ENCODE results near the gene RGS19. TPM values are rescaled to one million over a fixed set of nuclear protein-coding genes. Genes with fewer than 3 reads are reported as not detected.

RGS19 gene
- total RNA-seq, 1 experiment from 2014 or later, result 12.8 TPM

GRCh38 chr20:64100566-64100888, 21.2 kb upstream of the RGS19 start:
- Mint-ChIP-seq H3K4me3 (no peak overlapping the region), H3K4me1 (peaks cover 9 to 11% of the 10 kb centered on the region in 2 experiments; a peak in 3 of 4 replicates), H3K27me3 (ENCODE audit: low read depth) (peaks cover 46% of the 10 kb centered on the region), H3K36me3 (ENCODE audit: insufficient read depth in 1 of 3, low read depth in 3 of 3) (peaks cover 2 to 5% (median 2%) of the 10 kb centered on the region in 3 experiments; a peak in 5 of 7 replicates), H3K9me3 (peaks cover 5% of the 10 kb centered on the region in 2 experiments), H3K27ac (no peak overlapping the region; a peak in 1 of 7 replicates)
- Histone ChIP-seq H3K9me3 (ENCODE audit: control insufficient read depth, low read depth, low read length) (no peaks in the 10 kb centered on the region), H4K8ac (replicated peaks; ENCODE audit: insufficient read length, low read depth, low read length) (no peak overlapping the region), H3K4ac (ENCODE audit: low read depth, low read length) (no peak overlapping the region), H3K27me3 (ENCODE audit: insufficient read depth, low read length) (peaks cover 3% of the 10 kb centered on the region; the same call in 1 of the 2 replicates), H3K27ac (ENCODE audit: insufficient read length, low read depth, low read length) (no peak overlapping the region), H2BK120ac (ENCODE audit: low read depth, low read length, poor library complexity, severe bottlenecking) (no peak overlapping the region), H3K4me2 (ENCODE audit: insufficient read depth, insufficient read length, low read length) (no peak overlapping the region), H4K5ac (ENCODE audit: insufficient read length, low read depth, low read length) (no peak overlapping the region), H4K91ac (ENCODE audit: insufficient read length, low read depth, low read length) (no peak overlapping the region), H2BK20ac (ENCODE audit: low read depth, low read length, poor library complexity, severe bottlenecking) (no peak overlapping the region), H2BK15ac (ENCODE audit: low read depth, low read length) (no peak overlapping the region), H2BK5ac (ENCODE audit: insufficient read length, low read length) (no peak overlapping the region), H3K18ac (ENCODE audit: insufficient read length, low read depth, low read length) (no peak overlapping the region), H3K79me1 (ENCODE audit: insufficient read depth, low read depth, low read length, poor library complexity, severe bottlenecking) (no peaks in the 10 kb centered on the region), H3K9ac (ENCODE audit: extremely low read depth, insufficient read length, low read length) (no peak overlapping the region), H3T11ph (ENCODE audit: low read length) (no peak overlapping the region), H3K14ac (ENCODE audit: insufficient read depth, low read length) (no peak overlapping the region), H3K56ac (ENCODE audit: insufficient read length, low read depth, low read length) (no peak overlapping the region), H3K23me2 (ENCODE audit: insufficient read length, low read depth, low read length, poor library complexity, severe bottlenecking) (no peaks in the 10 kb centered on the region), H4K20me1 (ENCODE audit: control insufficient read depth, insufficient read depth, insufficient read length) (no peaks in the 10 kb centered on the region), H2AK5ac (ENCODE audit: insufficient read length, low read length) (no peak overlapping the region), H3K4me1 (ENCODE audit: insufficient read depth, low read length) (no peaks in the 10 kb centered on the region), H2AFZ (ENCODE audit: low read length) (no peak overlapping the region), H3K23ac (ENCODE audit: insufficient read length, low read depth, low read length) (no peak overlapping the region), H2BK12ac (ENCODE audit: insufficient read length, low read depth, low read length) (no peak overlapping the region), H3K79me2 (ENCODE audit: insufficient read depth, low read length) (no peaks in the 10 kb centered on the region)
- no CpG with 5 or more reads among the region's 4 CpGs for WGBS (ENCODE audit: extremely low coverage, insufficient read length, low lambda C conversion rate)
- TF ChIP-seq CTCF (conservative IDR thresholded peaks at IDR 0.05), result no peak
- no peak for DNase-seq

All from H9 (cell line).